Neural cell (in vitro differentiated cells): ENCODE results near the gene GPR107. TPM values are rescaled to one million over a fixed set of nuclear protein-coding genes. Genes with fewer than 3 reads are reported as not detected.

Experiments used
- H2AFZ ChIP-seq: fragments of 200-600, 300-800 bp; sonication (generic), shearing (Covaris generic); 2 replicates; pipeline ENCODE4 v1.6.0; 2014; ENCODE audit warnings: low read depth, mild to moderate bottlenecking, antibody characterized with exemption, low read length, moderate library complexity
- H3F3A ChIP-seq: fragments of 200-600 bp; shearing (Covaris generic); 2 replicates; pipeline ENCODE4 v1.6.1; 2016; ENCODE audit warnings: mild to moderate bottlenecking, moderate library complexity, mixed read lengths, antibody characterized with exemption, low read length; ENCODE audit not compliant: insufficient read depth, poor library complexity, severe bottlenecking
- H3K27ac ChIP-seq: fragments of 200-600, 300-800 bp; sonication (generic), shearing (Covaris generic); 2 replicates; pipeline ENCODE4 v1.5.1; 2014; ENCODE audit warnings: mild to moderate bottlenecking, low read length, moderate library complexity
- H3K27me3 ChIP-seq: fragments of 300-800, 200-600 bp; sonication (generic), shearing (Covaris generic); 2 replicates; pipeline ENCODE4 v1.6.0; 2014; ENCODE audit warnings: mild to moderate bottlenecking, low read depth, low read length, moderate library complexity; ENCODE audit not compliant: insufficient read depth
- H3K36me3 ChIP-seq: fragments of 300-800, 200-600 bp; sonication (generic), shearing (Covaris generic); 2 replicates; pipeline ENCODE4 v1.5.1; 2014; ENCODE audit warnings: mild to moderate bottlenecking, antibody characterized with exemption, low read length, moderate library complexity; ENCODE audit not compliant: insufficient read depth
- H3K4me2 ChIP-seq: fragments of 300-800, 200-600 bp; sonication (generic), shearing (Covaris generic); 2 replicates; pipeline ENCODE4 v1.6.0; 2014; ENCODE audit warnings: mild to moderate bottlenecking, low read length
- H3K4me3 ChIP-seq: fragments of 300-800, 200-600 bp; sonication (generic), shearing (Covaris generic); 2 replicates; pipeline ENCODE4 v1.5.1; 2014; ENCODE audit warnings: mild to moderate bottlenecking, low read length, moderate library complexity
- H3K79me2 ChIP-seq: fragments of 200-600 bp; shearing (Covaris generic); replicated peaks from 2 replicates; pipeline ENCODE4 v1.6.0; 2014; ENCODE audit warnings: mild to moderate bottlenecking, low read length, moderate library complexity; ENCODE audit not compliant: insufficient read depth
- H3K9ac ChIP-seq: fragments of 300-800, 200-600 bp; sonication (generic), shearing (Covaris generic); 2 replicates; pipeline ENCODE4 v1.6.1; 2016; ENCODE audit warnings: mild to moderate bottlenecking, low read length, mixed read lengths
- H3K9me2 ChIP-seq: fragments of 200-600 bp; shearing (Covaris generic); 2 replicates; pipeline ENCODE4 v1.6.1; 2016; ENCODE audit warnings: mild to moderate bottlenecking, low read length, mixed read lengths; ENCODE audit not compliant: insufficient read depth
- H3K9me3 ChIP-seq: fragments of 200-600, 300-800 bp; sonication (generic), shearing (Covaris generic); 2 replicates; pipeline ENCODE4 v1.6.1; 2016; ENCODE audit warnings: mild to moderate bottlenecking, mixed run types, low read length, moderate library complexity, mixed read lengths
- H4K20me1 ChIP-seq: fragments of 200-600 bp; shearing (Covaris generic); 2 replicates; pipeline ENCODE4 v1.6.1; 2016; ENCODE audit warnings: mild to moderate bottlenecking, mixed run types; ENCODE audit not compliant: insufficient read depth
- CTCF ChIP-seq: fragments of 450-650 bp; IDR thresholded peaks from 2 replicates; pipeline ENCODE4 v1.5.1; 2014; ENCODE audit warnings: antibody characterized with exemption, mild to moderate bottlenecking, moderate library complexity; ENCODE audit not compliant: poor library complexity, severe bottlenecking
- EP300 ChIP-seq: fragments of 450-650 bp; conservative IDR thresholded peaks from 2 replicates; pipeline ENCODE4 v1.6.1; 2014; ENCODE audit warnings: antibody characterized with exemption, mild to moderate bottlenecking, moderate library complexity; ENCODE audit not compliant: poor library complexity, severe bottlenecking
- EZH2 ChIP-seq: fragments of 200-600, 300-800 bp; shearing (Covaris generic), sonication (generic); IDR thresholded peaks from 2 replicates; pipeline ENCODE4 v1.6.1; 2014; ENCODE audit warnings: antibody characterized with exemption, low read length, borderline replicate concordance, mild to moderate bottlenecking; ENCODE audit not compliant: insufficient read depth, poor library complexity, severe bottlenecking
- MXI1 ChIP-seq: fragments of 450-650 bp; conservative IDR thresholded peaks from 2 replicates; pipeline ENCODE4 v1.6.1; 2014; ENCODE audit warnings: antibody characterized with exemption, mild to moderate bottlenecking; ENCODE audit not compliant: poor library complexity, severe bottlenecking
- POLR2AphosphoS5 ChIP-seq: IDR thresholded peaks from 2 replicates; pipeline ENCODE4 v1.6.1; 2012
- RAD21 ChIP-seq: fragments of 450-650 bp; conservative IDR thresholded peaks from 2 replicates; pipeline ENCODE4 v1.6.1; 2014; ENCODE audit warnings: antibody characterized with exemption, mild to moderate bottlenecking, moderate library complexity
- REST ChIP-seq: IDR thresholded peaks from 2 replicates; pipeline ENCODE4 v1.6.1; 2012; ENCODE audit warnings: borderline replicate concordance
- SMC3 ChIP-seq: fragments of 450-650 bp; conservative IDR thresholded peaks from 2 replicates; pipeline ENCODE4 v1.6.1; 2014; ENCODE audit warnings: antibody characterized with exemption, mild to moderate bottlenecking, moderate library complexity; ENCODE audit not compliant: poor library complexity
- TAF1 ChIP-seq: IDR thresholded peaks from 2 replicates; pipeline ENCODE4 v1.6.1; 2012; ENCODE audit warnings: low read depth
- polyA plus RNA-seq: library from polyadenylated mRNA; depleted of rRNA; stranded (reverse); fragments of >200 nt; gene quantifications from 2 replicates; pipeline ENCODE4 v1.2.3, GENCODE V29; 2014

The GPR107 gene
- polyA plus RNA-seq, 1 donor from 2014 or later, result 21.5 TPM

GRCh38 chr9:130104491-130105193, 50.9 kb downstream of the GPR107 start:
- H3K79me2 ChIP-seq, result no peaks in the 10 kb centered on the region
- no peaks in the 10 kb centered on the region for H3K9me2 ChIP-seq
- H3K27me3 ChIP-seq, result no peaks in the 10 kb centered on the region
- no peak overlapping the region for H3K4me2 ChIP-seq
- peaks cover 7% of the 10 kb centered on the region for H3K36me3 ChIP-seq
- H3K4me3 ChIP-seq, result no peak overlapping the region
- H3F3A ChIP-seq, result no peaks in the 10 kb centered on the region
- no peak overlapping the region for H3K9ac ChIP-seq
- H4K20me1 ChIP-seq, result no peaks in the 10 kb centered on the region
- no peak for TF ChIP-seq POLR2AphosphoS5
- no peak for TF ChIP-seq EP300
- no peak for TF ChIP-seq RAD21
- no peak for TF ChIP-seq SMC3
- no peak for TF ChIP-seq MXI1
- TF ChIP-seq CTCF, result no peak
- TF ChIP-seq REST, result no peak
- no peak for TF ChIP-seq TAF1
- no peak for TF ChIP-seq EZH2
- H3K27ac ChIP-seq, result no peak overlapping the region
- H2AFZ ChIP-seq, result no peak overlapping the region
- H3K9me3 ChIP-seq, result no peaks in the 10 kb centered on the region

- Histone ChIP-seq H3K4me3 (no peak overlapping the region), H4K20me1 (no peaks in the 10 kb centered on the region), H3K9ac (no peak overlapping the region), H3K79me2 (no peaks in the 10 kb centered on the region), H3K9me3 (no peaks in the 10 kb centered on the region), H2AFZ (no peak overlapping the region), H3F3A (no peaks in the 10 kb centered on the region), H3K27me3 (no peaks in the 10 kb centered on the region), H3K4me2 (no peak overlapping the region), H3K9me2 (no peaks in the 10 kb centered on the region), H3K36me3 (peaks cover 1% of the 10 kb centered on the region), H3K27ac (no peak overlapping the region)
- no peak for TF ChIP-seq CTCF
- TF ChIP-seq POLR2AphosphoS5, result no peak
- no peak for TF ChIP-seq EZH2
Measured at GRCh38 chr9:130106860-130107233, 53.1 kb downstream of the GPR107 start.
